ENCODE data around the gene PCSK2.

DNA sequence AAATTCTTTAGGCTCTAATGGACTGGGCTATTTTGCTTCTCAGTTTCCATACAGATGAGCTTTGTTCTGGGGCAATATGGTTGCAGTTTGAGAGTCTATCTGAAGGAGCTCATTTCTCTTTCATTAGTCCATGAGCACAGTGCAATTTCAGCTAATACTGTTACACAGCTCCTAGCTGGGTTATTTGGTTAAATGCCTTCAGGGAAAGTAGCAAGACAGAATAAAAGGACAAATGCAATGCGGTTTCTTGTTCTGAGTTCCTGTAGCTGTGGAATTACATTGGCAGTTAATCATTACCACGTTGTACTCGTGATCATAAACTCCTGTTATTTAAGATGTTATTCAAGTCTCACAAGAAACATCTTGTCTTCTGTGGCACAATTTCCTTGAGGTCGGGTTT lies 176.6 kb downstream of the PCSK2 start:
- TF ChIP-seq, protein P1, sequence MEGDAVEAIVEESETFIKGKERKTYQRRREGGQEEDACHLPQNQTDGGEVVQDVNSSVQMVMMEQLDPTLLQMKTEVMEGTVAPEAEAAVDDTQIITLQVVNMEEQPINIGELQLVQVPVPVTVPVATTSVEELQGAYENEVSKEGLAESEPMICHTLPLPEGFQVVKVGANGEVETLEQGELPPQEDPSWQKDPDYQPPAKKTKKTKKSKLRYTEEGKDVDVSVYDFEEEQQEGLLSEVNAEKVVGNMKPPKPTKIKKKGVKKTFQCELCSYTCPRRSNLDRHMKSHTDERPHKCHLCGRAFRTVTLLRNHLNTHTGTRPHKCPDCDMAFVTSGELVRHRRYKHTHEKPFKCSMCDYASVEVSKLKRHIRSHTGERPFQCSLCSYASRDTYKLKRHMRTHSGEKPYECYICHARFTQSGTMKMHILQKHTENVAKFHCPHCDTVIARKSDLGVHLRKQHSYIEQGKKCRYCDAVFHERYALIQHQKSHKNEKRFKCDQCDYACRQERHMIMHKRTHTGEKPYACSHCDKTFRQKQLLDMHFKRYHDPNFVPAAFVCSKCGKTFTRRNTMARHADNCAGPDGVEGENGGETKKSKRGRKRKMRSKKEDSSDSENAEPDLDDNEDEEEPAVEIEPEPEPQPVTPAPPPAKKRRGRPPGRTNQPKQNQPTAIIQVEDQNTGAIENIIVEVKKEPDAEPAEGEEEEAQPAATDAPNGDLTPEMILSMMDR (IDR thresholded peaks at IDR 0.05; ENCODE audit: poor library complexity, severe bottlenecking): no peak
- TF ChIP-seq, protein P2, sequence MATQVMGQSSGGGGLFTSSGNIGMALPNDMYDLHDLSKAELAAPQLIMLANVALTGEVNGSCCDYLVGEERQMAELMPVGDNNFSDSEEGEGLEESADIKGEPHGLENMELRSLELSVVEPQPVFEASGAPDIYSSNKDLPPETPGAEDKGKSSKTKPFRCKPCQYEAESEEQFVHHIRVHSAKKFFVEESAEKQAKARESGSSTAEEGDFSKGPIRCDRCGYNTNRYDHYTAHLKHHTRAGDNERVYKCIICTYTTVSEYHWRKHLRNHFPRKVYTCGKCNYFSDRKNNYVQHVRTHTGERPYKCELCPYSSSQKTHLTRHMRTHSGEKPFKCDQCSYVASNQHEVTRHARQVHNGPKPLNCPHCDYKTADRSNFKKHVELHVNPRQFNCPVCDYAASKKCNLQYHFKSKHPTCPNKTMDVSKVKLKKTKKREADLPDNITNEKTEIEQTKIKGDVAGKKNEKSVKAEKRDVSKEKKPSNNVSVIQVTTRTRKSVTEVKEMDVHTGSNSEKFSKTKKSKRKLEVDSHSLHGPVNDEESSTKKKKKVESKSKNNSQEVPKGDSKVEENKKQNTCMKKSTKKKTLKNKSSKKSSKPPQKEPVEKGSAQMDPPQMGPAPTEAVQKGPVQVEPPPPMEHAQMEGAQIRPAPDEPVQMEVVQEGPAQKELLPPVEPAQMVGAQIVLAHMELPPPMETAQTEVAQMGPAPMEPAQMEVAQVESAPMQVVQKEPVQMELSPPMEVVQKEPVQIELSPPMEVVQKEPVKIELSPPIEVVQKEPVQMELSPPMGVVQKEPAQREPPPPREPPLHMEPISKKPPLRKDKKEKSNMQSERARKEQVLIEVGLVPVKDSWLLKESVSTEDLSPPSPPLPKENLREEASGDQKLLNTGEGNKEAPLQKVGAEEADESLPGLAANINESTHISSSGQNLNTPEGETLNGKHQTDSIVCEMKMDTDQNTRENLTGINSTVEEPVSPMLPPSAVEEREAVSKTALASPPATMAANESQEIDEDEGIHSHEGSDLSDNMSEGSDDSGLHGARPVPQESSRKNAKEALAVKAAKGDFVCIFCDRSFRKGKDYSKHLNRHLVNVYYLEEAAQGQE (IDR thresholded peaks at IDR 0.05; ENCODE audit: borderline replicate concordance): no peak
- TF ChIP-seq EZH2 (IDR thresholded peaks at IDR 0.05; ENCODE audit: borderline replicate concordance, insufficient read depth, low read length, poor library complexity, severe bottlenecking) (no peak), TAF1 (IDR thresholded peaks at IDR 0.05; ENCODE audit: low read depth) (no peak), POLR2AphosphoS5 (IDR thresholded peaks at IDR 0.05) (no peak), RAD21 (conservative IDR thresholded peaks at IDR 0.05) (no peak), EP300 (conservative IDR thresholded peaks at IDR 0.05; ENCODE audit: poor library complexity, severe bottlenecking) (no peak), MXI1 (conservative IDR thresholded peaks at IDR 0.05; ENCODE audit: poor library complexity, severe bottlenecking) (no peak)
